GM19099 (cell line): ENCODE results near the gene TEAD4.

Experiments
- POLR2A ChIP-seq: IDR thresholded peaks from 3 replicates; pipeline ENCODE4 v1.6.1; 2011; ENCODE audit warnings: low read depth; ENCODE audit not compliant: insufficient read length; ENCODE audit errors: extremely low read depth

TEAD4 gene

GRCh38 chr12:3010214-3010930 is 51.2 kb downstream of the TEAD4 start:
- no peak for TF ChIP-seq POLR2A

GRCh38 chr12:3012786-3013185 is 53.6 kb downstream of the TEAD4 start:
- TF ChIP-seq POLR2A, result no peak

- no peak for TF ChIP-seq POLR2A
Observed at GRCh38 chr12:3014641-3015040, 55.4 kb downstream of the TEAD4 start.

DNA sequence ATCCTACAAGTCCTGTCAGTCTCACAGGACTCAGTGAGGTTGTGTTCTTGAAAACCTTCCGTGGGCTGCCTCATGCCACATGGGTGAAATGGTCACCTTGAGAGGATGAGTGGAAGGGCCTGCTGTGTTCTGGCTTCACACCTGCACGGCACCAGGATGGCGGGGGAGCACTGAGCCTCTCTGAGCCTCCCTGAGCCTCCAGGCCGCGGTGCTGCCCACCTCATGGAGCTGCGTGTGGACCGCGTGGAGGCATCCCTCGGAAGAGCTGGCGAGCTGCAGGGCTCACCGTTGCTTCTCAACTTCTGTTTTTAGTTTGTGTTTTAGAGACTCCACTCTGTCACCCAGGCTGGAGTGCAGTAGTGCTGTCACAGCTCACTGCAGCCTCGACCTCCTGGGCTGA is 56.2 kb downstream of the TEAD4 start:
- TF ChIP-seq POLR2A, result no peak

- no peak for TF ChIP-seq POLR2A
Observed at GRCh38 chr12:3016191-3016590, 57.0 kb downstream of the TEAD4 start.

- no peak for TF ChIP-seq POLR2A
Observed at GRCh38 chr12:3017281-3017680, 58.1 kb downstream of the TEAD4 start.

- no peak for TF ChIP-seq POLR2A
Observed at GRCh38 chr12:3018284-3019004, 59.2 kb downstream of the TEAD4 start.

DNA sequence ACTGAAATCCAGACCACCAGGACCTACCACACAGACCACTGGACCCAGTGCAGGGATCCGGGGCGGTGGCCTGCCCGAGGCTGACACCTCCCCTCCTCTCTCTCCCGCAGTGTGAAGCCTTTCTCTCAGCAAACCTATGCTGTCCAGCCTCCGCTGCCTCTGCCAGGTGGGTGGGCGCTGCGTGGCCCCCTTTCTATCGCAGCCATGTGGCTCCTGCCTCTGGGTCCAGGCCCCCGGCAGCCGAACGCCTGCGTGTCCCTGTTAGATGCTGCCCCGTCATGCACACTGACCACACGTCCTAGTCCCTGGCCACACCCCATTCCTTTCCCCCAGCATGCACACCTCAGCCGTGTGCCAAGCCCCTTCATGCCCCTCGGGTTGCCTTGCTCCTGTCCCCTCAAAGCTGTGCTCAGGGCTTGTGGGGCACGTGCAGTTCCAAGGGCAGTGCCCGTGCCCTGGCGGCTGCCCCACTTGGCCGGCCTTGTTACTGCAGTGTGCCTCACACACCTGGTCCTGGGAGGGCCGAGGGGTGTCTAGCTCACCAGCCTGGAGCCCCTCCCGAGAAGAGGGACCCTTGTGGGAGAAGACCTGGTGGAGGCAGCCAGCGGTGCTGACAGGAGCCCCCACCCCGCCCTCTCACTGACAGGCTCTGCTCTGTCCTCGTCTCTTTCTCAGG is 59.9 kb downstream of the TEAD4 start:
- TF ChIP-seq POLR2A, result no peak

DNA sequence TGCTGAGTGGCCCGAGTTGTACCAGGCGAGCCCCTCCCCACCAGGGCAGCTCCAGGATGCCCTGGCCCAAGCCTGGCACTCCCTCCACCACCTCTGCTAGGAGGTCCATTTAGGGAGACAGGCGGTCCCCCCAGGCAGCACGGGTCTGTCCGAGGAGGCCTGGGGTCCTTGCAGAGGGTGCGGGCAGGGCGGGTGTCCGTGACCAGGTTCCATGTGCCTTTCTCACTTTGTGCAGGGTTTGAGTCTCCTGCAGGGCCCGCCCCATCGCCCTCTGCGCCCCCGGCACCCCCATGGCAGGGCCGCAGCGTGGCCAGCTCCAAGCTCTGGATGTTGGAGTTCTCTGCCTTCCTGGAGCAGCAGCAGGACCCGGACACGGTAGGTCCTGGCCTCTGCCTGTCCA is 61.2 kb downstream of the TEAD4 start:
- TF ChIP-seq POLR2A, result no peak

GRCh38 chr12:3020850-3021435 is 61.7 kb downstream of the TEAD4 start:
- TF ChIP-seq POLR2A, result no peak

DNA sequence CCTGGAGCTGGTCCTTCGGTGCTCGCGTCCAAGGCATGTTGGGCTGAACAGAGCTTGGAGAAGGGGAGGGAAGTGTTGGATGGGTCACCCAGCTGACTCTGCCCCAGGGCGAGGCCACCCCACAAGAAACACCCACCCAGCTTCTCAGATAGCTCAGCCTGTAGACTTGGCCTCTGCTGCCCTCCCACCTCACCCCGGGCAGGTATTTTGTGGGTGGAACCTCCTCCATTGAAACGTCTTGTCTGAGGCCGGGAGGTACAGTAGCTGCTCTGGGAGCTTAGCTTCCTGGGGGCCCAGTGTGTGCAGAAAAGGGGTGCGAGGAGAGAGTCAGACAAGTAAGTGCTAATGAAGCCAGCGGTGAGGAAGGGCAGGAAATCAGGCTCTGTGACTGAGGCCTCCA is 63.2 kb downstream of the TEAD4 start:
- TF ChIP-seq POLR2A, result no peak

GRCh38 chr12:3022961-3023360 is 63.8 kb downstream of the TEAD4 start:
- no peak for TF ChIP-seq POLR2A

GRCh38 chr12:3028108-3028507 is 68.9 kb downstream of the TEAD4 start:
- TF ChIP-seq POLR2A, result no peak

DNA sequence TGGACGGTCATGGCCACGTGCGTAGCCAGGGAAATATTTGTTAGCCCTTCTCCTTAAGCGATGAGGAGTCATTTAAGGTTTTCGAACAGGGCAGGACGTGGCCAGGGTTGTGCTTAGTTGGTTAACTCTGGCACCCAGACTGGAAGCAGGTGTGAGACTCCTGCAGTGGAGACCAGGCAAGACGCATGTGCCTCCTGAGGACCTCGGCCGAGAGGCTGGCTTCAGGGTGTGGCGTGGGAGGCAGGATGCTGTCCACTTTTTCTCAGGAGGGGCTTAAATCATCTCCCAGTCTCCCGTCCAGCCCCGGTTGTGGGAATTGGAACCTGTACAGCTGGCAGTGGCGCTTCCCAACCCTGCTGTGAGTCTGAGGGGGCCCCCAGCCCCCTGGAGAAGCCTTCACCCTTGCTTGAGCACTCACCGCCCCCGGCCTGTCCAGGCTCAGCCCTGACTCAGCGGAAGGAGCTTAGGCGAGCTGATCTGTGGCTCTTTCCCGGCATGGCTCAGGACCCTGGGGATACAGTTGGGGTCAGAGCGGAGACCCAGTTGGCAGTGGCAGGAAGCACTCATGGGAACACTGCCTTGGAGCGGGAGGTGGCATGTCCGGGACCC is 71.7 kb downstream of the TEAD4 start:
- TF ChIP-seq POLR2A, result no peak

- no peak for TF ChIP-seq POLR2A
Observed at GRCh38 chr12:3032161-3032560, 73.0 kb downstream of the TEAD4 start.

GRCh38 chr12:3032770-3033538 is 73.8 kb downstream of the TEAD4 start:
- TF ChIP-seq POLR2A, result no peak
